RPMI8226 (cell line): ENCODE results near the gene BACH1.
"Not testable (repeated sequence)": the region's sequence is repeated elsewhere in the genome, so short reads cannot be mapped to it uniquely, and the experiment has no call there.

Experiments
- DNase-seq: peaks from one replicate; pipeline ENCODE4 v3.0.0-alpha.2; 2015

The BACH1 gene

GRCh38 chr21:29350246-29350779 is 51.6 kb downstream of the BACH1 start:
- DNase-seq, result no peak

- DNase-seq, result no peak
Measured at GRCh38 chr21:29351691-29352090, 53.0 kb downstream of the BACH1 start.

- not testable (repeated sequence) for DNase-seq
Measured at GRCh38 chr21:29355043-29355710, 56.5 kb downstream of the BACH1 start.

- DNase-seq, result not testable (repeated sequence)
Measured at GRCh38 chr21:29356291-29356690, 57.6 kb downstream of the BACH1 start.

GRCh38 chr21:29356810-29357209 is 58.1 kb downstream of the BACH1 start:
- not testable (repeated sequence) for DNase-seq

GRCh38 chr21:29359718-29360117 is 61.0 kb downstream of the BACH1 start:
- DNase-seq, result no peak

GRCh38 chr21:29360799-29361765 is 62.4 kb downstream of the BACH1 start:
- no peak for DNase-seq

GRCh38 chr21:29362758-29363157 is 64.0 kb downstream of the BACH1 start:
- DNase-seq, result no peak

- no peak for DNase-seq
Measured at GRCh38 chr21:29365661-29366265, 67.0 kb downstream of the BACH1 start.

- DNase-seq, result no peak
Measured at GRCh38 chr21:29366532-29366931, 67.8 kb downstream of the BACH1 start.

- no peak for DNase-seq
Measured at GRCh38 chr21:29367335-29367734, 68.6 kb downstream of the BACH1 start.

GRCh38 chr21:29368906-29369305 is 70.2 kb downstream of the BACH1 start:
- DNase-seq, result no peak

- DNase-seq, result no peak
Measured at GRCh38 chr21:29371464-29371863, 72.7 kb downstream of the BACH1 start.

- DNase-seq, result peak; percentile 84
Measured at GRCh38 chr21:29372063-29372802, 73.5 kb downstream of the BACH1 start.

GRCh38 chr21:29374481-29374880 is 75.8 kb downstream of the BACH1 start:
- no peak for DNase-seq

- peak; percentile 65 for DNase-seq
Measured at GRCh38 chr21:29376556-29376955, 77.8 kb downstream of the BACH1 start.

GRCh38 chr21:29377266-29377665 is 78.5 kb downstream of the BACH1 start:
- no peak for DNase-seq

GRCh38 chr21:29378832-29379231 is 80.1 kb downstream of the BACH1 start:
- DNase-seq, result no peak

- DNase-seq, result no peak
Measured at GRCh38 chr21:29379517-29380054, 80.9 kb downstream of the BACH1 start.

- no peak for DNase-seq
Measured at GRCh38 chr21:29382030-29382654, 83.4 kb downstream of the BACH1 start.

GRCh38 chr21:29384683-29385359 is 86.1 kb downstream of the BACH1 start:
- no peak for DNase-seq
